SK-N-SH treated with all-trans-retinoic acid at 6 μM for 48 hours (cell line): ENCODE results near the gene PTPRG.

ENCODE experiments used
- ATAC-seq: fragments of 200-7000 bp; cut with Tn5 transposase; 3 replicates; pipeline ENCODE4 v1.9.1; 2020; ENCODE audit warnings: mild to moderate bottlenecking, moderate library complexity
- ARNTL ChIP-seq: fragments of 450-650 bp; formaldehyde crosslinking; IDR thresholded peaks from 2 replicates; pipeline ENCODE4 v1.5.0; 2020; ENCODE audit warnings: low read depth, mild to moderate bottlenecking, moderate library complexity, borderline replicate concordance
- BACH2 ChIP-seq: fragments of 250-450 bp; sonication (Bioruptor Pico); IDR thresholded peaks from 2 replicates; pipeline ENCODE4 v1.9.0; 2021; ENCODE audit warnings: mild to moderate bottlenecking, borderline replicate concordance
- CSDC2 ChIP-seq: fragments of 250-450 bp; sonication (Bioruptor Pico); IDR thresholded peaks from 2 replicates; pipeline ENCODE4 v1.5.0; 2020; ENCODE audit warnings: mild to moderate bottlenecking, moderate library complexity
- ESRRG ChIP-seq: fragments of 250-450 bp; sonication (Bioruptor Pico); IDR thresholded peaks from 2 replicates; pipeline ENCODE4 v1.6.1; 2021; ENCODE audit warnings: mild to moderate bottlenecking
- GLIS3 ChIP-seq: fragments of 250-450 bp; sonication (Bioruptor Pico); IDR thresholded peaks from 2 replicates; pipeline ENCODE4 v1.5.0; 2020; ENCODE audit warnings: mild to moderate bottlenecking, moderate library complexity
- ISL1 ChIP-seq: fragments of 250-450 bp; sonication (Bioruptor Pico); IDR thresholded peaks from 2 replicates; pipeline ENCODE4 v2.1.2; 2022; ENCODE audit warnings: mild to moderate bottlenecking, moderate library complexity
- OSR1 ChIP-seq: fragments of 250-450 bp; sonication (Bioruptor Pico); IDR thresholded peaks from 2 replicates; pipeline ENCODE4 v1.8.0; 2022; ENCODE audit warnings: moderate library complexity, mild to moderate bottlenecking, inconsistent platforms
- PPARA ChIP-seq: fragments of 250-450 bp; sonication (Bioruptor Pico); IDR thresholded peaks from 2 replicates; pipeline ENCODE4 v1.5.0; 2020; ENCODE audit warnings: mild to moderate bottlenecking, borderline replicate concordance
- RARB ChIP-seq: fragments of 250-450 bp; sonication (Bioruptor Pico); IDR thresholded peaks from 2 replicates; pipeline ENCODE4 v1.8.0; 2021; ENCODE audit warnings: mild to moderate bottlenecking, moderate library complexity
- SNAI2 ChIP-seq: fragments of 250-450 bp; sonication (Bioruptor Pico); IDR thresholded peaks from 2 replicates; pipeline ENCODE4 v1.5.0; 2020; ENCODE audit warnings: mild to moderate bottlenecking, moderate library complexity
- TOX ChIP-seq: fragments of 250-450 bp; sonication (Bioruptor Pico); IDR thresholded peaks from 2 replicates; pipeline ENCODE4 v1.8.0; 2021; ENCODE audit warnings: mild to moderate bottlenecking, moderate library complexity, borderline replicate concordance
- ZC3H10 ChIP-seq: fragments of 250-450 bp; sonication (Bioruptor Pico); IDR thresholded peaks from 2 replicates; pipeline ENCODE4 v1.5.1; 2021; ENCODE audit warnings: mild to moderate bottlenecking, moderate library complexity
- ZFP3 ChIP-seq: fragments of 250-450 bp; sonication (Bioruptor Pico); IDR thresholded peaks from 2 replicates; pipeline ENCODE4 v1.5.0; 2020; ENCODE audit warnings: mild to moderate bottlenecking, moderate library complexity
- ZFP30 ChIP-seq: fragments of 450-650 bp; formaldehyde crosslinking; IDR thresholded peaks from 2 replicates; pipeline ENCODE4 v1.5.0; 2022; ENCODE audit warnings: mild to moderate bottlenecking, moderate library complexity
- ZNF565 ChIP-seq: fragments of 450-650 bp; formaldehyde crosslinking; conservative IDR thresholded peaks from 2 replicates; pipeline ENCODE4 v1.5.0; 2020; ENCODE audit warnings: low read depth, mild to moderate bottlenecking, moderate library complexity
- ZNF8 ChIP-seq: fragments of 450-650 bp; formaldehyde crosslinking; IDR thresholded peaks from 2 replicates; pipeline ENCODE4 v1.5.0; 2020; ENCODE audit warnings: mild to moderate bottlenecking, moderate library complexity
- TF ChIP-seq, protein P1 (sequence below): fragments of 250-450 bp; sonication (Bioruptor Pico); IDR thresholded peaks from 2 replicates; pipeline ENCODE4 v1.8.0; 2021; ENCODE audit warnings: low read depth, mild to moderate bottlenecking, moderate library complexity, borderline replicate concordance
- TF ChIP-seq, protein P2 (sequence below): fragments of 250-450 bp; sonication (Bioruptor Pico); IDR thresholded peaks from 2 replicates; pipeline ENCODE4 v1.5.1; 2021; ENCODE audit warnings: mild to moderate bottlenecking, moderate library complexity
- TF ChIP-seq, protein P3 (sequence below): fragments of 250-450 bp; sonication (Bioruptor Pico); IDR thresholded peaks from 2 replicates; pipeline ENCODE4 v1.5.0; 2020; ENCODE audit warnings: mild to moderate bottlenecking, moderate library complexity
- TF ChIP-seq, protein P4 (sequence below): fragments of 250-450 bp; sonication (Bioruptor Pico); IDR thresholded peaks from 2 replicates; pipeline ENCODE4 v1.5.1; 2020; ENCODE audit warnings: low read depth, mild to moderate bottlenecking, moderate library complexity

PTPRG gene

DNA sequence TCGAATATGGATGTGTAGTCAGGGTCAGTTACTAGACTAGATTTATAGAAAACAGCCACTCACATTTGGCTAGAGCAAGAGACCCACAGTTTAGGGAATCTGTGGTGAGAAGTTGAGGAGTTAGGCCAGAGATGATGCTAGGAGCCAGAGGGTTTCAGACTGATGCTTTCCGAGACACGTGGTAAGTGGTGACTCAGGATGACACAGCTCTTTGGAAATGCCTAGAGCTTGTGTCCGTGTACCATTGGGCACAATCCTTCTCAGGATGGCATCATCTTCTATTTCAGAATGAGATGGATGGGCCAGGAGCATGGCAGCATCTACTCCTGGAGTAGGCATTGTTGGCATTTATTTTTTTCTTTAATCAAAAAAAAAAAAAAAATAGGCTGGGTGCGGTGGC, 28.5 kb downstream of the PTPRG start:
- TF ChIP-seq BACH2: no peak
- no peak for TF ChIP-seq TOX (CRISPR knock-in tag)
- TF ChIP-seq, protein P1, sequence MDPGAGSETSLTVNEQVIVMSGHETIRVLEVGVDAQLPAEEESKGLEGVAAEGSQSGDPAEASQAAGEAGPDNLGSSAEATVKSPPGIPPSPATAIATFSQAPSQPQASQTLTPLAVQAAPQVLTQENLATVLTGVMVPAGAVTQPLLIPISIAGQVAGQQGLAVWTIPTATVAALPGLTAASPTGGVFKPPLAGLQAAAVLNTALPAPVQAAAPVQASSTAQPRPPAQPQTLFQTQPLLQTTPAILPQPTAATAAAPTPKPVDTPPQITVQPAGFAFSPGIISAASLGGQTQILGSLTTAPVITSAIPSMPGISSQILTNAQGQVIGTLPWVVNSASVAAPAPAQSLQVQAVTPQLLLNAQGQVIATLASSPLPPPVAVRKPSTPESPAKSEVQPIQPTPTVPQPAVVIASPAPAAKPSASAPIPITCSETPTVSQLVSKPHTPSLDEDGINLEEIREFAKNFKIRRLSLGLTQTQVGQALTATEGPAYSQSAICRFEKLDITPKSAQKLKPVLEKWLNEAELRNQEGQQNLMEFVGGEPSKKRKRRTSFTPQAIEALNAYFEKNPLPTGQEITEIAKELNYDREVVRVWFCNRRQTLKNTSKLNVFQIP (CRISPR knock-in tag): no peak
- TF ChIP-seq ZC3H10 (CRISPR knock-in tag): no peak
- no peak for TF ChIP-seq CSDC2
- TF ChIP-seq SNAI2 (CRISPR knock-in tag): no peak
- no peak for TF ChIP-seq ZFP30 (CRISPR knock-in tag)
- TF ChIP-seq ZFP3: no peak
- no peak for TF ChIP-seq ZNF8 (CRISPR knock-in tag)
- no peak for TF ChIP-seq ISL1 (CRISPR knock-in tag)
- TF ChIP-seq OSR1: no peak
- TF ChIP-seq ZNF565: no peak
- no peak for TF ChIP-seq RARB (CRISPR knock-in tag)
- ATAC-seq: peak; percentile 61; the same call in 2 of the 3 replicates

- TF ChIP-seq ESRRG: no peak
- TF ChIP-seq PPARA (CRISPR knock-in tag): no peak
- TF ChIP-seq, protein P2, sequence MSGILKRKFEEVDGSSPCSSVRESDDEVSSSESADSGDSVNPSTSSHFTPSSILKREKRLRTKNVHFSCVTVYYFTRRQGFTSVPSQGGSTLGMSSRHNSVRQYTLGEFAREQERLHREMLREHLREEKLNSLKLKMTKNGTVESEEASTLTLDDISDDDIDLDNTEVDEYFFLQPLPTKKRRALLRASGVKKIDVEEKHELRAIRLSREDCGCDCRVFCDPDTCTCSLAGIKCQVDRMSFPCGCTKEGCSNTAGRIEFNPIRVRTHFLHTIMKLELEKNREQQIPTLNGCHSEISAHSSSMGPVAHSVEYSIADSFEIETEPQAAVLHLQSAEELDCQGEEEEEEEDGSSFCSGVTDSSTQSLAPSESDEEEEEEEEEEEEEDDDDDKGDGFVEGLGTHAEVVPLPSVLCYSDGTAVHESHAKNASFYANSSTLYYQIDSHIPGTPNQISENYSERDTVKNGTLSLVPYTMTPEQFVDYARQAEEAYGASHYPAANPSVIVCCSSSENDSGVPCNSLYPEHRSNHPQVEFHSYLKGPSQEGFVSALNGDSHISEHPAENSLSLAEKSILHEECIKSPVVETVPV (CRISPR knock-in tag): no peak
- no peak for TF ChIP-seq TOX (CRISPR knock-in tag)
- no peak for TF ChIP-seq ZFP3
- no peak for TF ChIP-seq ARNTL
- no peak for TF ChIP-seq BACH2
- TF ChIP-seq GLIS3 (CRISPR knock-in tag): no peak
- no peak for TF ChIP-seq ISL1 (CRISPR knock-in tag)
- TF ChIP-seq, protein P3, sequence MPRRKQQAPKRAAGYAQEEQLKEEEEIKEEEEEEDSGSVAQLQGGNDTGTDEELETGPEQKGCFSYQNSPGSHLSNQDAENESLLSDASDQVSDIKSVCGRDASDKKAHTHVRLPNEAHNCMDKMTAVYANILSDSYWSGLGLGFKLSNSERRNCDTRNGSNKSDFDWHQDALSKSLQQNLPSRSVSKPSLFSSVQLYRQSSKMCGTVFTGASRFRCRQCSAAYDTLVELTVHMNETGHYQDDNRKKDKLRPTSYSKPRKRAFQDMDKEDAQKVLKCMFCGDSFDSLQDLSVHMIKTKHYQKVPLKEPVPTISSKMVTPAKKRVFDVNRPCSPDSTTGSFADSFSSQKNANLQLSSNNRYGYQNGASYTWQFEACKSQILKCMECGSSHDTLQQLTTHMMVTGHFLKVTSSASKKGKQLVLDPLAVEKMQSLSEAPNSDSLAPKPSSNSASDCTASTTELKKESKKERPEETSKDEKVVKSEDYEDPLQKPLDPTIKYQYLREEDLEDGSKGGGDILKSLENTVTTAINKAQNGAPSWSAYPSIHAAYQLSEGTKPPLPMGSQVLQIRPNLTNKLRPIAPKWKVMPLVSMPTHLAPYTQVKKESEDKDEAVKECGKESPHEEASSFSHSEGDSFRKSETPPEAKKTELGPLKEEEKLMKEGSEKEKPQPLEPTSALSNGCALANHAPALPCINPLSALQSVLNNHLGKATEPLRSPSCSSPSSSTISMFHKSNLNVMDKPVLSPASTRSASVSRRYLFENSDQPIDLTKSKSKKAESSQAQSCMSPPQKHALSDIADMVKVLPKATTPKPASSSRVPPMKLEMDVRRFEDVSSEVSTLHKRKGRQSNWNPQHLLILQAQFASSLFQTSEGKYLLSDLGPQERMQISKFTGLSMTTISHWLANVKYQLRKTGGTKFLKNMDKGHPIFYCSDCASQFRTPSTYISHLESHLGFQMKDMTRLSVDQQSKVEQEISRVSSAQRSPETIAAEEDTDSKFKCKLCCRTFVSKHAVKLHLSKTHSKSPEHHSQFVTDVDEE (CRISPR knock-in tag): no peak
- TF ChIP-seq RARB (CRISPR knock-in tag): no peak
Measured at GRCh38 chr3:61591300-61591699, 29.9 kb downstream of the PTPRG start.

DNA sequence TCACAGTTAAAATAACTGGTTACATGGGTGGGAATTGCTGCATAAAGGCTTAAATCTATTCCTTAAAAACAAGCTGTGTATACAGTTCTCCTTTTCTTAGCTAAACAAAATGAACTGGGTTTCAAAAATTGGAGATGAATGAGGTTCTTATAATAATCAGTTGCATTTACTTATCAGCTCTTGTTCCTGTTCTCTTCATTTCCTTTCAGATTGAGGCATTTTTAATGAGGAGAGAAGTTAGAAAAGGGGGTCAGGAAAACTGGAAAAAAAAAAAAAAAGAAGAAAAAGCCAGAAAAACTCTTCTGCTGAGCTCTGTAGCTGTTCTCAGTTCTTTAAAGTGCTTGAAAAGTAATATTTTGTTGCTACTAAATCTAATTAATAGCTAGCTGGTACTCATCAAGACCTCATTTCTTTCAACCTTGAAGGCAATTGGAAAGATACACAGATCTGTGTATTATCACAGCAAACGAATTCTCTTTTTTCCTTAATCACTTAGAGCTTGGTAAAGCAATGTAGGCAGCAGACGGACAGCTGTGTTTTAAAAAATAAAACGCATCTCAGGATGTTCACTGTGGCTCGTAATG, 32.2 kb downstream of the PTPRG start:
- TF ChIP-seq ISL1 (CRISPR knock-in tag): peak; percentile 80
- TF ChIP-seq, protein P2 (CRISPR knock-in tag): peak; percentile 26; the same call in 1 of the 2 replicates
- TF ChIP-seq RARB (CRISPR knock-in tag): no peak
- no peak for TF ChIP-seq TOX (CRISPR knock-in tag)
- TF ChIP-seq, protein P4, sequence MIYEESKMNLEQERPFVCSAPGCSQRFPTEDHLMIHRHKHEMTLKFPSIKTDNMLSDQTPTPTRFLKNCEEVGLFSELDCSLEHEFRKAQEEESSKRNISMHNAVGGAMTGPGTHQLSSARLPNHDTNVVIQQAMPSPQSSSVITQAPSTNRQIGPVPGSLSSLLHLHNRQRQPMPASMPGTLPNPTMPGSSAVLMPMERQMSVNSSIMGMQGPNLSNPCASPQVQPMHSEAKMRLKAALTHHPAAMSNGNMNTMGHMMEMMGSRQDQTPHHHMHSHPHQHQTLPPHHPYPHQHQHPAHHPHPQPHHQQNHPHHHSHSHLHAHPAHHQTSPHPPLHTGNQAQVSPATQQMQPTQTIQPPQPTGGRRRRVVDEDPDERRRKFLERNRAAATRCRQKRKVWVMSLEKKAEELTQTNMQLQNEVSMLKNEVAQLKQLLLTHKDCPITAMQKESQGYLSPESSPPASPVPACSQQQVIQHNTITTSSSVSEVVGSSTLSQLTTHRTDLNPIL (CRISPR knock-in tag): 0 out of 2 replicates have a peak, but pooled peaks have one; percentile 26
- peak; percentile 57 for ATAC-seq

More at GRCh38 chr3:61591300-61591699, 29.9 kb downstream of the PTPRG start:
- no peak for ATAC-seq
